GM12874 (cell line): ENCODE data around the gene AUTS2.

ENCODE experiments used
- CTCF ChIP-seq: IDR thresholded peaks from 2 replicates; pipeline ENCODE4 v1.5.1; 2011; ENCODE audit warnings: low read depth, mild to moderate bottlenecking, control low read depth, low read length, moderate library complexity; ENCODE audit not compliant: insufficient read depth

AUTS2 gene

GRCh38 chr7:70456719-70457118, 858.4 kb downstream of the AUTS2 start:
- TF ChIP-seq CTCF, result no peak

- TF ChIP-seq CTCF, result no peak
Measured at GRCh38 chr7:70457482-70457881, 859.2 kb downstream of the AUTS2 start.

GRCh38 chr7:70457883-70458680, 859.8 kb downstream of the AUTS2 start:
- TF ChIP-seq CTCF, result no peak

GRCh38 chr7:70458745-70459144, 860.5 kb downstream of the AUTS2 start:
- no peak for TF ChIP-seq CTCF

GRCh38 chr7:70459546-70459945, 861.3 kb downstream of the AUTS2 start:
- TF ChIP-seq CTCF, result no peak

GRCh38 chr7:70460071-70460470, 861.8 kb downstream of the AUTS2 start:
- no peak for TF ChIP-seq CTCF

GRCh38 chr7:70460562-70460961, 862.3 kb downstream of the AUTS2 start:
- TF ChIP-seq CTCF, result no peak
